Myocyte (in vitro differentiated cells): Measurements from ENCODE around the gene NPPB. TPM values are rescaled to one million over a fixed set of nuclear protein-coding genes. Genes with fewer than 3 reads are reported as not detected.
A peak's percentile ranks its signal among the peaks of the same experiment; 100 is the strongest.

ENCODE experiments used
- DNase-seq: peaks from one replicate; pipeline ENCODE4 v3.0.0-alpha.2; 2012; ENCODE audit warnings: low read depth
- total RNA-seq: library from RNA; depleted of rRNA; stranded (reverse); fragments of >200 nt; gene quantifications from 2 replicates; pipeline ENCODE4 v1.2.3, GENCODE V29; 2014

NPPB gene
- total RNA-seq, 1 donor from 2014 or later: not detected

GRCh38 chr1:11836955-11837766 lies 21.6 kb downstream of the NPPB start:
- DNase-seq: no peak

- DNase-seq: no peak
Measured at GRCh38 chr1:11835441-11836225, 23.1 kb downstream of the NPPB start.

GRCh38 chr1:11833900-11834299 lies 24.8 kb downstream of the NPPB start:
- DNase-seq: no peak

DNA sequence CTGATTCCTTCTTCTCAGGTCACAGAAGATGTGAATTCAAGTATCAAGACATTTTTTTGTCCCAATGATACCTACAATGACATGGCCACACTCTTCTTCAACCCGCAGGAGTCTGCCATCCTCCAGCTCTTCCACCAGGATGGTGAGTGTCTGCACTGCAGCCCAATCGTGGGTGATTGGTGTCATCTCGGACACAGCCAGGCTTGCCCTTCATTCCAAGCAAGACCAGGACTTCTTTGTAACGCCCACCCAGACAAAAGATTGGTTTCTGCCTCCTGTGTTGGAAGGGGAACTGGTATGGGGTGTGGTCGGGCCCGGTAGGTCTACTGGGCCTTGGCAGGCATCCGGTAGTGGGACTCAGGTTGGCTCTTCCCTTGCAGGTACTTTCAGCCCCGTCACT lies 25.2 kb downstream of the NPPB start:
- no peak for DNase-seq

DNA sequence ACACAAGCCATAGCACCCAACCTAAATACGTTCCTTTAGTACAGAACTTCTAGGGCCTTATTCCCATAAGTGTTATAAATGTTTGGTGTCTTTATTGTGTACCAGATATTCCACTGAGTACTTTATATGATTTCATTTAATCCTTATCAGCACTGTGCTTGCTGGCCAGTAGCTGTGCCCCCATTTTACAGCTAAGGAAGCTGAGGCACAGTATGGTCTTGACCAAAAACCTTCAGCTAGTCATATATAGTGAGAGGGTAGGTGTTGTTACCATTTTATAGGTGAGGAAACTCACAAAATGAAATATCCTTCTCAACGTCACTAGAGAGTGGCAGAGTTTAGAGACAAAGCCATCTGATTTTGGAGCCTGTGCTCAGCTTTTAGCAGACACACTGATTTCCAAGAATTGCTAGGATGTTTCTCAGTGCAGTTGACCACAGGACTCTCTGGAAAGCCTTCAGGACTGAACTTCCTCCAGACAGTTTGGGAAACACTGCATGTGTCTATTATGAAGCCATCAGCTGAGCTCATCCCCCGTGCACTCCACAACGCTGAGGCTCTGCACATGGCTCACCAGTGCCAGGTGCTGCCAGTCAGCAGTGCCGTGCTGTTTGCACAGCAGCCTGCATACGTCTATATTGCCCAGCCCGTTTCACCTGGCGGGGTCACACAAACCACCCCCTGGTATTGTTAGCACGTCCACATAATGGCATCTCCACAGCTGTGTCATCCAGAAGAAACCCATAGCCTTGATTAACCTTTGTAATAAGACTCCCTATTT lies 26.6 kb downstream of the NPPB start:
- DNase-seq: peak; percentile 53

GRCh38 chr1:11828511-11828910 lies 30.2 kb downstream of the NPPB start:
- DNase-seq: peak; percentile 6

DNA sequence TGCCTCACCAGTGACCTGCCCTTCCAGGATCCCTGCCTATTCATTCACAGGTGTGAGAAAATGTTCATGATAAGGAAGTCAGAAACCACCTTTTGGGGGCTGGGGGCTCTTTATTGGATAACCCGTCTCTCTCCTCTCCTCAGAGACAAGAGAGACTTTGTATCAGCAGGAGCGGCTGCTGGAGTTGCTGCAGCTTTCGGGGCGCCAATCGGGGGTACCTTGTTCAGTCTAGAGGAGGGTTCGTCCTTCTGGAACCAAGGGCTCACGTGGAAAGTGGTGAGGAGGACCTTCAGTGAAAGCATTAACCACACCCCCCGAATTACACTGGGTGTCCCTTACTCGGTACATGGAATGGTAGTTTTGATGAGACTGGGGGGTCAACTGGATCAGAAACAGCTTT lies 31.8 kb downstream of the NPPB start:
- no peak for DNase-seq

GRCh38 chr1:11825131-11825530 lies 33.6 kb downstream of the NPPB start:
- DNase-seq: no peak

DNA sequence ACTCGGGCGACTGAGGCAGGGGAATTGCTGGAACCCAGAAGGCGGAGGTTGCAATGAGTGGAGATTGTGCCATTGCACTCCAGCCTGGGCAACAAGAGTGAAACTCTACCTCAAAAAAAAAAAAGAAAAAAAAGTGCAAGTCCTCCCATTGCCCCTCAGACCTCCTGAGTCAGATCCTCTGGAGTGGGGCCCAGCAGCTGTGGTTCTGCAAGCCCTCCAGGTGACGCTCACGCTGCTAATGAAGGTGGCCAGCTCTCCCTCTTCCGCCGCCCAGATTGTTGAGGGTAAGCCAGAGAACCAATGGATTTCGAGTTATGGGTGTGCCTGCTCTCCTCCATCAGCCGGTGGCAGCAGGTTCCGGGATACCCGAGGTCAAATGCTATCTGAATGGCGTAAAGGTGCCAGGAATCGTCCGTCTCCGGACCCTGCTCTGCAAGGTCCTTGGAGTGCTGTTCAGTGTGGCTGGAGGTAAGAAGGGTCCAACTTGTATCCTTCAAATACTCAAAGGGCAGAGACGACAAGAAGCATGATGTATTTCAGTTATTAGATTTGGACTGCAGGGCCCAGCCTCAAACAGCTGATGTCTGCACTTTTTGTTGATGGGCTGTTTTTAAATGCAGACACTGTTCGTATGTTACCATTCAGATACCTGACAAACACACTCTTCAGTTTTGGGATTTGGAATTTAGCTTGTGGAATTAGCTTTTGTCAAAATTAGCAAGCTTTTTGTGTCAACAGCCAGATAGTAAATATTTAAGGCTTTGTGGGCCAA lies 35.2 kb downstream of the NPPB start:
- DNase-seq: no peak

GRCh38 chr1:11822091-11822490 lies 36.7 kb downstream of the NPPB start:
- no peak for DNase-seq

DNA sequence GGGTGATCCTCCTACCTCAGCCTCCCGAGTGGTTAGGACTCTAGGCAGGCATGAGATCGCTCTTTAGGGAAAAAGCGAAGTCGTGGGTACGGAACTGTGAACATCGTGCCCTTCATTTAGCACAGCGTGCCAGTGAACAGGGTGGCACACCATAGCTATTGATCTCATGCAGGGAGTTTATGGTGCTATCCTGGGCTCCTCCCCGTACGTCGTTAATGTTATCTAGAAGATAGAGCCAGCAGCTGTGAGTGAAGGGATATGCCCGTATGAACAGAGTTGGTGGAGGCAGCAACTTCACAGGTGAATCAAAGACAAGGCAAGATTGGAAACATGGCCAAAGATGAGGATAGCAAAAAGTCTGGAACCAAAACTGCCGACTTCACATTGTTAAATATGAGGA lies 41.6 kb downstream of the NPPB start:
- no peak for DNase-seq

DNA sequence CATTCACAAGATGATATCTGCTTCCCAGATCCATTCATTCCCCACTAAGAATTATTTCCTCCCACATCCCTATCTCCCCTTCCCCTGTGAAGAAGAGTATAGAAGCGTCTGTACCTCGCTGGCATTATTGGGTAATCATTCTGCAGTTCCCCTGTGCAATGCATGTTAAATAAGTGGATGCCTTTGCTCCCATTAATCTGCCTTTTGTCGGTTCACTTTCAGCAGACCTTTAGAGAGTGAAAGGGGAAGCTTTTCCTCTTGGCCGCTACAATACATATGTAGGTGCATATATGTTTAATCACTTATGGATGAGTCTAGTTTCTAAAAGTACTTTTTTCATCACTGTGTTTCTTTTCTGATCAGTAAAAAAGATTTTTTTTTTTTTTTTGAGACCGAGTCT lies 45.7 kb downstream of the NPPB start:
- DNase-seq: no peak

Other genes starting within 250 kb of the NPPB start
- gene FBXO2, start 204.5 kb downstream of the NPPB start, total RNA-seq: 1.0 TPM in 1 of 2 replicates, not detected in the other
- 5.0 and 6.8 TPM in 2 replicates for gene FBXO44, start 204.1 kb downstream of the NPPB start, total RNA-seq
- 3.0 and 4.3 TPM in 2 replicates for gene FBXO6, start 194.7 kb downstream of the NPPB start, total RNA-seq
- gene MAD2L2, start 177.8 kb downstream of the NPPB start, total RNA-seq: 52.8 and 53.3 TPM in 2 replicates
- gene DRAXIN, start 167.2 kb downstream of the NPPB start, total RNA-seq: 0.53 and 1.7 TPM in 2 replicates
- 34.1 and 44.5 TPM in 2 replicates for gene AGTRAP, start 122.8 kb downstream of the NPPB start, total RNA-seq
- 4.8 and 5.1 TPM in 2 replicates for gene C1orf167, start 96.8 kb downstream of the NPPB start, total RNA-seq
- gene MTHFR, start 53.0 kb downstream of the NPPB start, total RNA-seq: 32.5 and 39.6 TPM in 2 replicates
- gene CLCN6, start 52.8 kb downstream of the NPPB start, total RNA-seq: 16.0 and 22.2 TPM in 2 replicates
- gene NPPA, start 11.2 kb downstream of the NPPB start, total RNA-seq: 0.47 and 1.3 TPM in 2 replicates
- 102 and 105 TPM in 2 replicates for gene KIAA2013, start 67.5 kb upstream of the NPPB start, total RNA-seq
- 144 and 152 TPM in 2 replicates for gene PLOD1, start 75.8 kb upstream of the NPPB start, total RNA-seq
- 76.1 and 80.5 TPM in 2 replicates for gene MFN2, start 121.5 kb upstream of the NPPB start, total RNA-seq
- gene MIIP, start 160.6 kb upstream of the NPPB start, total RNA-seq: 40.2 and 43.7 TPM in 2 replicates
- 0.16 TPM in 1 of 2 replicates, not detected in the other for gene TNFRSF8, start 204.4 kb upstream of the NPPB start, total RNA-seq